Sigmoid colon (tissue), 4 donors: ENCODE measurements around the gene MAPKBP1.

Source experiments
- EP300 ChIP-seq, 4 donors: sonication (generic); formaldehyde crosslinking; IDR thresholded peaks; one replicate each; pipeline ENCODE4 v1.6.1; 2017; ENCODE audit warnings: antibody characterized with exemption in 4 of 4
- POLR2A ChIP-seq, 2 donors: fragments of 450-650 bp; IDR thresholded peaks; one replicate each; pipeline ENCODE4 v1.6.1; 2016; ENCODE audit warnings: antibody characterized with exemption in 2 of 2, mild to moderate bottlenecking in 2 of 2, moderate library complexity in 2 of 2
- TF ChIP-seq, protein P1 (sequence below), 4 experiments: fragments of 450-650 bp in 3 of 4; fragments of 200-600 bp in 1 of 4; IDR thresholded peaks; one replicate each; pipeline ENCODE4 v1.5.1; 2016 to 2019; ENCODE audit warnings: antibody characterized with exemption in 4 of 4, mild to moderate bottlenecking in 3 of 4, moderate library complexity in 2 of 4

DNA sequence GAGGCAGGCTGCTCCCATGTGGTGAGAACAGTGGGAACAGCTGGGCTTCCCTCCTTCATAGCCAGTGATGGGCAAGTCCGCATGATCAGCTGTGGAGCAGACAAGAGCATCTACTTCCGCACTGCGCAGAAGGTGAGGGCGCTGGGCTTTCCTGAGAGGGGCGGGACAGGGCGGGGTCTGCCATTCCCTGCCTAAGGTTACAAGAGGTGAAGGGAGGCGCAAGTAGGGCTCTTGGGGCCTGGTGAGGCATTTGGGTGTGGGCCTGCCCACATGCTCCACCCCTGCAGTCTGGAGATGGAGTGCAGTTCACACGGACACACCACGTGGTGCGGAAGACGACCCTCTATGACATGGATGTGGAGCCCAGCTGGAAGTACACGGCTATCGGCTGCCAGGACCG lies 43.0 kb downstream of the MAPKBP1 start:
- TF ChIP-seq POLR2A (IDR thresholded peaks at IDR 0.05) (no peak), EP300 (IDR thresholded peaks at IDR 0.05) (no peak)
- TF ChIP-seq, protein P1, sequence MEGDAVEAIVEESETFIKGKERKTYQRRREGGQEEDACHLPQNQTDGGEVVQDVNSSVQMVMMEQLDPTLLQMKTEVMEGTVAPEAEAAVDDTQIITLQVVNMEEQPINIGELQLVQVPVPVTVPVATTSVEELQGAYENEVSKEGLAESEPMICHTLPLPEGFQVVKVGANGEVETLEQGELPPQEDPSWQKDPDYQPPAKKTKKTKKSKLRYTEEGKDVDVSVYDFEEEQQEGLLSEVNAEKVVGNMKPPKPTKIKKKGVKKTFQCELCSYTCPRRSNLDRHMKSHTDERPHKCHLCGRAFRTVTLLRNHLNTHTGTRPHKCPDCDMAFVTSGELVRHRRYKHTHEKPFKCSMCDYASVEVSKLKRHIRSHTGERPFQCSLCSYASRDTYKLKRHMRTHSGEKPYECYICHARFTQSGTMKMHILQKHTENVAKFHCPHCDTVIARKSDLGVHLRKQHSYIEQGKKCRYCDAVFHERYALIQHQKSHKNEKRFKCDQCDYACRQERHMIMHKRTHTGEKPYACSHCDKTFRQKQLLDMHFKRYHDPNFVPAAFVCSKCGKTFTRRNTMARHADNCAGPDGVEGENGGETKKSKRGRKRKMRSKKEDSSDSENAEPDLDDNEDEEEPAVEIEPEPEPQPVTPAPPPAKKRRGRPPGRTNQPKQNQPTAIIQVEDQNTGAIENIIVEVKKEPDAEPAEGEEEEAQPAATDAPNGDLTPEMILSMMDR (IDR thresholded peaks at IDR 0.05): no peak
